HEK293T (cell line): Measurements from ENCODE around the gene PRR27.
"Not testable (repeated sequence)": the region's sequence is repeated elsewhere in the genome, so short reads cannot be mapped to it uniquely, and the experiment has no call there.

Experiments used
- CTCF ChIA-PET: fragments of 350-600 bp; formaldehyde crosslinking; extraction: SDS; loops from one replicate; lab custom pipeline; 2021; ENCODE audit warnings: antibody characterized with exemption, inconsistent platforms; lab: Yijun Ruan, JAX
- POLR2A ChIA-PET: fragments of 350-600 bp; formaldehyde crosslinking; extraction: SDS; loops from one replicate; lab custom pipeline; 2020; ENCODE audit warnings: antibody characterized with exemption, inconsistent platforms; lab: Yijun Ruan, JAX
- DNase-seq: peaks from one replicate; pipeline ENCODE4 v3.0.0; 2012; ENCODE audit warnings: mixed read lengths; ENCODE audit errors: extremely low spot score
- ARNT ChIP-seq: fragments of 450-650 bp; IDR thresholded peaks from 2 replicates; pipeline ENCODE4 v1.6.1; 2017; ENCODE audit warnings: mild to moderate bottlenecking
- BHLHE40 ChIP-seq: fragments of 450-650 bp; IDR thresholded peaks from 2 replicates; pipeline ENCODE4 v1.6.1; 2016; ENCODE audit warnings: mild to moderate bottlenecking, moderate library complexity, borderline replicate concordance
- CTBP1 ChIP-seq: fragments of 450-650 bp; IDR thresholded peaks from 2 replicates; pipeline ENCODE4 v1.6.1; 2016; ENCODE audit warnings: borderline replicate concordance
- ELF4 ChIP-seq: fragments of 450-650 bp; IDR thresholded peaks from 2 replicates; pipeline ENCODE4 v1.6.1; 2017; ENCODE audit warnings: antibody characterized with exemption
- FOXA1 ChIP-seq: fragments of 450-650 bp; IDR thresholded peaks from 2 replicates; pipeline ENCODE4 v1.6.1; 2016; ENCODE audit warnings: mild to moderate bottlenecking
- FOXK2 ChIP-seq: fragments of 450-650 bp; IDR thresholded peaks from 2 replicates; pipeline ENCODE4 v1.6.1; 2016; ENCODE audit warnings: mild to moderate bottlenecking
- FOXM1 ChIP-seq: fragments of 450-650 bp; IDR thresholded peaks from 2 replicates; pipeline ENCODE4 v1.6.1; 2017; ENCODE audit warnings: mild to moderate bottlenecking, borderline replicate concordance
- HDGF ChIP-seq: fragments of 450-650 bp; IDR thresholded peaks from 2 replicates; pipeline ENCODE4 v1.6.1; 2017; ENCODE audit warnings: antibody characterized with exemption, borderline replicate concordance
- L3MBTL2 ChIP-seq: fragments of 450-650 bp; conservative IDR thresholded peaks from 2 replicates; pipeline ENCODE4 v1.6.1; 2016; ENCODE audit warnings: mild to moderate bottlenecking
- LEF1 ChIP-seq: fragments of 450-650 bp; IDR thresholded peaks from 2 replicates; pipeline ENCODE4 v1.6.1; 2017; ENCODE audit warnings: mild to moderate bottlenecking, borderline replicate concordance
- NFRKB ChIP-seq: fragments of 450-650 bp; IDR thresholded peaks from 2 replicates; pipeline ENCODE4 v1.6.1; 2016; ENCODE audit warnings: mild to moderate bottlenecking, moderate library complexity
- SP1 ChIP-seq: fragments of 450-650 bp; IDR thresholded peaks from 2 replicates; pipeline ENCODE4 v1.6.1; 2017
- SUZ12 ChIP-seq: fragments of 450-650 bp; IDR thresholded peaks from 2 replicates; pipeline ENCODE4 v1.6.1; 2016; ENCODE audit warnings: mild to moderate bottlenecking
- TARDBP ChIP-seq: fragments of 450-650 bp; IDR thresholded peaks from 2 replicates; pipeline ENCODE4 v1.6.1; 2016
- ZNF384 ChIP-seq: fragments of 450-650 bp; IDR thresholded peaks from 2 replicates; pipeline ENCODE4 v1.6.1; 2016
- TF ChIP-seq, protein P1 (sequence below): fragments of 450-650 bp; IDR thresholded peaks from 2 replicates; pipeline ENCODE4 v1.6.1; 2016

PRR27 gene

DNA sequence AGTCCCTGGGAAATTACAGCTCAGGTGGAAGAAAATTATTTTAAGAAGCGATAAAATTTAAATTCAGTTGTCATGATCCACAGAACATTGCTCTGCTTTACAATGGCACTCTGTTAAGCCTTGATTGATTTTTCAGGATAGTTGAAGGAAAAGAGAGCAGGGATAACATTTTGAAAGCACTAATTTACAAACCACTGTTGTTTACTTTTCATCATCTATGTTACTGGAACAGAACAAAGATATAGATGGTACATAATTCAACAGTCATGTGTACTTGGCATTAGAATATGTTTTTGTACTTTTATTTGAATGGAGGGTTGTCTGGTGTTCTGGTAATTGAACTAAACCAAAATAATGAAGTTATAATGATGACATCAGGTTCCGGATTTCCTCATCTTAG lies 38.9 kb downstream of the PRR27 start:
- POLR2A ChIA-PET, result no interaction called here
- TF ChIP-seq ZNF384 (no peak), HDGF (no peak), ELF4 (no peak), FOXM1 (no peak), SP1 (no peak), LEF1 (no peak), CTBP1 (no peak), TARDBP (no peak), FOXA1 (no peak), SUZ12 (no peak)
- TF ChIP-seq, protein P1, sequence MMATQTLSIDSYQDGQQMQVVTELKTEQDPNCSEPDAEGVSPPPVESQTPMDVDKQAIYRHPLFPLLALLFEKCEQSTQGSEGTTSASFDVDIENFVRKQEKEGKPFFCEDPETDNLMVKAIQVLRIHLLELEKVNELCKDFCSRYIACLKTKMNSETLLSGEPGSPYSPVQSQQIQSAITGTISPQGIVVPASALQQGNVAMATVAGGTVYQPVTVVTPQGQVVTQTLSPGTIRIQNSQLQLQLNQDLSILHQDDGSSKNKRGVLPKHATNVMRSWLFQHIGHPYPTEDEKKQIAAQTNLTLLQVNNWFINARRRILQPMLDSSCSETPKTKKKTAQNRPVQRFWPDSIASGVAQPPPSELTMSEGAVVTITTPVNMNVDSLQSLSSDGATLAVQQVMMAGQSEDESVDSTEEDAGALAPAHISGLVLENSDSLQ, result no peak
- CTCF ChIA-PET, result no interaction called here
- DNase-seq, result no peak

DNA sequence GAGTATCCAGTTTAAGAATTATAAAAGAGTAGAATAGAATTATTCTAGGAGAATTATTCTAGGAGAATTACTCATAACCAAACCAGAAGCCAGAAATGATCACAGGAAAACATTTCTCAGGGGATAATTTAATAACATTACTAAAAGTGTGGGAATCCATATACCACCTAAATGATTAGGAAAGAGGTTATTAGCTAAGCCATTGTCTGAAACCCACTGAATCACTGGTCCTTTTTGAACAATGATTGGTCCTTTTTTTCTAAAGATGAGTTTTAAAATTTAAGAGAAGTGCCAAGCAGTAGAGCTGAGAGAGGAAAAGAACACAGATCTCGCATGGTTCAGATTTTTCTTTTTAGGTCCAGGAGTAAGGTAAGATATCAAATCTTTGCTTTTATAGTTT lies 41.4 kb downstream of the PRR27 start, which contains the start of gene ODAM:
Gene ODAM, plus strand, starts transcription at position 301 of the 400 bp plus-strand sequence. CDS start 819 bp downstream, outside the sequence.
- ChIA-PET POLR2A (no interaction called here), CTCF (no interaction called here)
- no peak for DNase-seq
- TF ChIP-seq L3MBTL2, result no peak
- TF ChIP-seq, protein P1, result no peak
- no peak for TF ChIP-seq CTBP1
- no peak for TF ChIP-seq NFRKB
- TF ChIP-seq SP1, result no peak
- no peak for TF ChIP-seq LEF1
- no peak for TF ChIP-seq TARDBP
- no peak for TF ChIP-seq BHLHE40
- TF ChIP-seq FOXM1, result no peak
- TF ChIP-seq ARNT, result no peak
- TF ChIP-seq ZNF384, result no peak
- no peak for TF ChIP-seq FOXA1
- TF ChIP-seq ELF4, result no peak
- no peak for TF ChIP-seq FOXK2
- TF ChIP-seq HDGF, result no peak
- TF ChIP-seq SUZ12, result no peak

DNA sequence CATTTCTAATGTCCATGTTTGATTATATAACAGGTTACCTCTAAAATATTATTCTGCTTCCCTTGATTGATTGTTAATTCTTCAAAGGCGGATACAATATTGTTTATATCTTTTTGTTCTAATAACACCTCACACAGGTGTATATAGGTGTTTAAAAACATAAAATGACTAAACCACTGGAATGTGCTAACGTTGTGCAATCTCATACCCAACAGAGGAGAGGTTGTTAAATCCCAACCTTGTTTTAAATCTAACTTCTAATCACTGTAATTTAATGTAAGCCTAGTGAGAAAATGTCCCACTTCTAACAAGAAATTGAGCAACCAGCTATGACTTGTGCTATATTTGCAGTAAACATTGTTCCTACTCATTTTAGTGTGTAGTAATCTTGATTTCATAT lies 42.8 kb downstream of the PRR27 start:
- POLR2A ChIA-PET, result no interaction called here
- CTCF ChIA-PET, result no interaction called here
- no peak for TF ChIP-seq ELF4
- DNase-seq, result no peak

DNA sequence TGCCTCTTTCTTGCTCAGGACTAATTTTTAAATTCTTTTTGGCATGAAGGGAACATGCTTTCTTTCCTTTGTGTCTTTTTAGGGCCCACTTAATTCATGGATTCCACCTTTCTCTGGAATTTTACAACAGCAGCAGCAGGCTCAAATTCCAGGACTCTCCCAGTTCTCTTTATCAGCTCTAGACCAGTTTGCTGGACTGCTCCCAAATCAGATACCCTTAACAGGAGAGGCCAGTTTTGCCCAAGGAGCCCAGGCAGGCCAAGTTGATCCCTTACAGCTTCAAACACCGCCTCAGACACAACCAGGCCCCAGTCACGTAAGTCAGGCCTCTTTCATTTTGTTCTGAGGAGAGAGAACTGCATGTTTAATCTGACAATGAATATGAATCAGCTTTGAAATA lies 43.8 kb downstream of the PRR27 start:
- no peak for TF ChIP-seq SUZ12
- no peak for DNase-seq
- POLR2A ChIA-PET, result no interaction called here
- CTCF ChIA-PET, result no interaction called here

DNA sequence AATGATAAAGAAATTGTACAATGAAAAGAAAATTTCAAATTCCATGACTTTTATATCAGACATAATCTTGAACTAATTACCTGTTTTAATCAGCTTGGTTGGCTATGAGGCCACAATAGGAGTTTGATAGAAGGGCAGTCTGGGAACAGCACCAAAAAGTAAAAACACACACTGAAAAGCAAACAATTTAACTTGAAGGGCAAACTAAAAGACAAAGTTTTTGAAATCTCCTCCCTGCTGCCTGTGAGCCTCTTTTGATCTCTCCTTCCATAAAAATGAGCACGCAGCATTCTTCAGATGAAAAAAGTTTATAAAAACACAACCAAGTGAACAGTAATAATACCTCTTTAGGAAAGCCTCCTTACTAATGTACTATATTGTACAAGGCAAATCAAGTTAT lies 49.6 kb downstream of the PRR27 start:
- TF ChIP-seq ZNF384, result no peak
- no peak for TF ChIP-seq BHLHE40
- no peak for TF ChIP-seq L3MBTL2
- TF ChIP-seq ELF4, result no peak
- TF ChIP-seq NFRKB, result no peak
- TF ChIP-seq CTBP1, result no peak
- no peak for TF ChIP-seq SP1
- no peak for TF ChIP-seq ARNT
- TF ChIP-seq TARDBP, result no peak
- no peak for DNase-seq
- POLR2A ChIA-PET, result no interaction called here
- CTCF ChIA-PET, result no interaction called here

DNA sequence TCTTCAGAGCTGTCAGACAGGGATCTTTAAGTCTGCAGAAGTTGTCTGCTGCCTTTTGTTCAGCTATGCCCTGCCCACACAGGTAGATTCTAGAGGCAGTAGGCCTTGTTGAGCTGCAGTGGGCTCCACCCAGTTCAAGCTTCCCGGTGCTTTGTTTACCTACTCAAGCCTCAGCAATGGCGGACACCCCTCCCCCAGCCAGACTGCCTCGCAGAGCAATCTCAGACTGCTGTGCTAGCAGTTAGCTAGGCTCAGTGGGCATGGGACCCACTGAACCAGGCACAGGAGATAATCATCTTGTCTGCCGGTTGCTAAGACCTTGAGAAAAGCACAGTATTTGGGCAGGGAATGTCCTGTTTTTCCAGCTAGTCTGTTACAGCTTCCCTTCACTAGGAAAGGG lies 58.7 kb downstream of the PRR27 start:
- CTCF ChIA-PET, POLR2A ChIA-PET: not testable (repeated sequence)

More for the DNA sequence above, 58.7 kb downstream of the PRR27 start:
- not testable (repeated sequence) for DNase-seq
